Omental fat pad (tissue), 4 donors: ENCODE measurements around the gene TP73. TPM values are rescaled to one million over a fixed set of nuclear protein-coding genes. Genes with fewer than 3 reads are reported as not detected.

Experiments
- ATAC-seq: fragments of 150-250 bp; one replicate; pipeline ENCODE4 v1.9.1; 2016; ENCODE audit warnings: mild to moderate bottlenecking, moderate library complexity; ENCODE audit not compliant: low FRiP score
- DNase-seq: peaks from one replicate; pipeline ENCODE4 v3.0.0-alpha.2; 2019; ENCODE audit warnings: low spot score
- CTCF ChIP-seq, 3 donors: fragments of 450-650 bp; IDR thresholded peaks; one replicate each; pipeline ENCODE4 v1.5.1; 2016 to 2017; ENCODE audit warnings: antibody characterized with exemption in 3 of 3, mild to moderate bottlenecking in 3 of 3, moderate library complexity in 2 of 3
- total RNA-seq, 4 donors: library from RNA; depleted of rRNA; stranded (reverse); fragments of >200 nt; gene quantifications; one replicate each; pipeline ENCODE4 v1.1.0, GENCODE V29; 2016

TP73 gene
- total RNA-seq, 4 donors from 2014 or later: not detected

- ATAC-seq (no peak), DNase-seq (no peak)
- TF ChIP-seq CTCF (IDR thresholded peaks at IDR 0.05): no peak
These were observed 64.0 kb downstream of the TP73 start for GRCh38 chr1:3716351-3716750.

DNA sequence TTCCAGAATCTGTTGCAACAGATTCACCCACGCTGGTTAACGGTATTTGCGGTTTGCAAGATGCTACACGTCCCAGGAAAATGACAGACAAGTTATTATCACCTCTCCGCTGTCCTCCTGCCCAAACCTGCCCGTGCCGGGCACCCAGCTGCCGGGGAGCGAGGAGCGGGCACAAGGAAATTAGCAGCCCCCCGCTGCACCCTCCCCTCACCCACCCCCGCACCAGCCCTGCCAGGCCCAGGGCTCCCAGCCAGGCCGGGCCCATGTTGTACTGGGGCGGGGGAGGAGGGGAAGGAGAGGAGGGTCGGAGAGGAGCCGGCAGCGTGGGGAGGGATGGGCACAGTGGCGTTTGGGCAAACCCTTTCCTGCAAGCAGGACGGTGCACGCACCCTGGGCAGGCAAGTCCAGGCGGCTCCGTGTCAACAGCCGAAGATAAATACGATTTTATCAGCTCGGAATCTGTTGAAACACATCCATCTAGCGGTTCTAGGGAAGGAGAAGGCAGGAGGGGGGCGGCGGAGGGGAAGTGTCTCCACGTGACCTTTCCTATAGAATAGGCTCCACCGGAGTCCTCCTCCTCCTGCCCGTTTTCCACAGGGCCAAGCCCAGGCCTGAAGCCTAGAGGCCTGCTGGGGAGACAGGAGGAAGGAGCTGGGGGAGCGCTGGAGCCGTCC, 64.9 kb downstream of the TP73 start:
- no peak for DNase-seq
- ATAC-seq: no peak
- TF ChIP-seq CTCF (IDR thresholded peaks at IDR 0.05): no peak

DNA sequence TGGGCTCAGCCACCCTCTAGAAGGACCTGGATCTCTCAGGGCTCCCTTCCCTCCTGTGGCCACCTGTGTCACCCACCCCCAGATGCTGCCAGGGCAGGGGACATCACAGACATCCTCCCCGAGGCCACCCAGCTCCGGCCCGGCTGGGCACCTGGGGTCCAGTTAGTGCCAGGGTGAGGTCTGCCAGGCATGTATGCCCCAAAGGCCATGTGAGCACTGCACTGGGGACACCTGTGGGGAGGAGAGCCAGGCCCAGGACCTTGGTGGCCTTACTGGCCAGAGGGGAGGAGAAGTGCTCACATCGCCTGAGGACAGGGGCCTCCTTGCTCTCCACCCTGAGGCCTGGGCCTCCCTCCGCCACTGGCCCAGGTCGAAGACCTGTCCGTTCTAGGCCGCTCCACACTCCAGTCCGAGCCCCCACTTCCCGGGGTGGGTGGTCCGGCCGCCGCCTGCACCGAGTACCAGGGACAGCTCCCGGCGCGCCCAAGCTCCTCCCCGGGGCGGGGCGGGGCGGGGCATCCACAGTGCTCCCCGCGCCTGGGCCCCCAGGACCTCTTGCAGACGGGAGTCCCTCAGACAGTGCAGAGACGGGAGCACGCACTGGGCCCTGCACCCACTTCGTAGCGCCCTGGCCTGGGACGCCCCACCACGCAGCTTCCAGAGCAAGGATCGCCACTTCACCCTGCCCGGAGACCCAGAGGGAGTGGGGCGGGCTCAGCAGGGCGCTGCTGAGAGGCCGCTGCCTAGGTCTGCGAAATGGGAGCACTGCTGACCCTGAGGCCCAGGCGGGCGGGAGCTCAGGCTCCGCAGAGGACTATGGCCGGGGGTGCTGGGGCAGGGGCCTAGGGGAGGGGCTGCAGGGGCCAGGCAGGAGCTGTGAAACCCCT, 65.6 kb downstream of the TP73 start:
- DNase-seq (no peak), ATAC-seq (no peak)
- no peak for TF ChIP-seq CTCF (IDR thresholded peaks at IDR 0.05)

- TF ChIP-seq CTCF (IDR thresholded peaks at IDR 0.05): no peak
- ATAC-seq (no peak), DNase-seq (no peak)
These were observed 66.4 kb downstream of the TP73 start for GRCh38 chr1:3718764-3719163.

DNA sequence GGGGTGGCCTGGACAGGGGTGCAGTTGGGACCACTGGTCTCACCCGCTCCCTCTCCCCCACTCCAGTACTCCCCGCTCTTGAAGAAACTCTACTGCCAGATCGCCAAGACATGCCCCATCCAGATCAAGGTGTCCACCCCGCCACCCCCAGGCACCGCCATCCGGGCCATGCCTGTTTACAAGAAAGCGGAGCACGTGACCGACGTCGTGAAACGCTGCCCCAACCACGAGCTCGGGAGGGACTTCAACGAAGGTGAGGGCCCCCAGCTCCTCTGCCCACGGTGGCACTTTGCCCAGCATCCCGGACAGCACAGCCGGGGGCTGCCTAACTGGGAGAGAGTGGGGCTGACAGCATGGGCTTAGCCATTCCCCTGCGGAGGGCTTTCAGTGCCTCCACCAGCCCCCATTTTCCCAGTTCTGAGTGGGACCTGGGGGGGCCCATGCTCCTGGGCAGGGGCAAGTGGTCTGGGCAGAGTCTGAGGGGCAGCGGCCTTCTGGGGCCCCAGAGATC, 69.7 kb downstream of the TP73 start:
- DNase-seq: no peak
- ATAC-seq: no peak
- no peak for TF ChIP-seq CTCF (IDR thresholded peaks at IDR 0.05)

DNA sequence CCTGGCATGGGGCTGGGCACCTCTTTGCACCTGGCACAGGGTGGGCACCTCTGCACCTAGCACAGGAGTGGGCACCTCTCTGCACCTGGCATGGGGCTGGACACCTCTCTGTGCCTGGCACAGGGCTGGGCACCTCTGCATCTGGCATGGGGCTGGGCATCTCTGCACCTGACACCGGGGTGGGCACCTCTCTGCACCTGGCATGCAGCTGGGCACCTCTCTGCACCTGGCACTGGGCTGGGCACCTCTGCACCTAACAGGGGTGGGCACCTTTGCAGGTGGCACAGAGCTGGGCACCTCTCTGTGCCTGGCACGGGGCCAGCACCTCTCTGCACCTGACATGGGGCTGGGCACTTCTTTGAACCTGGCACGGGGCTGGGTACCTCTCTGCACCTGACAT, 70.5 kb downstream of the TP73 start:
- DNase-seq (no peak), ATAC-seq (no peak)
- no peak for TF ChIP-seq CTCF (IDR thresholded peaks at IDR 0.05)
